GM10266 (cell line): Measurements from ENCODE around the gene UBE3D.

Experiments used
- DNase-seq: peaks from one replicate; pipeline ENCODE4 v3.0.0; 2012; ENCODE audit errors: extremely low spot score
- CTCF ChIP-seq: IDR thresholded peaks from 2 replicates; pipeline ENCODE4 v1.5.1; 2012; ENCODE audit warnings: mild to moderate bottlenecking, low read depth; ENCODE audit not compliant: control insufficient read depth, insufficient read depth; ENCODE audit errors: missing control alignments

Gene UBE3D

GRCh38 chr6:82980086-82980485 is 85.6 kb downstream of the UBE3D start:
- no peak for DNase-seq
- no peak for TF ChIP-seq CTCF

- TF ChIP-seq CTCF = no peak
- no peak for DNase-seq
These were observed 86.0 kb downstream of the UBE3D start for GRCh38 chr6:82979657-82980056.

GRCh38 chr6:82978362-82978945 is 87.2 kb downstream of the UBE3D start:
- no peak for TF ChIP-seq CTCF
- DNase-seq = no peak

- TF ChIP-seq CTCF = no peak
- no peak for DNase-seq
These were observed 89.5 kb downstream of the UBE3D start for GRCh38 chr6:82976179-82976578.

- TF ChIP-seq CTCF = no peak
- DNase-seq = no peak
These were observed 93.7 kb downstream of the UBE3D start for GRCh38 chr6:82971877-82972460.

GRCh38 chr6:82970839-82971238 is 94.8 kb downstream of the UBE3D start:
- DNase-seq = no peak
- TF ChIP-seq CTCF = no peak

- no peak for DNase-seq
- TF ChIP-seq CTCF = no peak
These were observed 96.9 kb downstream of the UBE3D start for GRCh38 chr6:82968708-82969107.
